ENCODE results near the gene POLD3.

The POLD3 gene, protein sequence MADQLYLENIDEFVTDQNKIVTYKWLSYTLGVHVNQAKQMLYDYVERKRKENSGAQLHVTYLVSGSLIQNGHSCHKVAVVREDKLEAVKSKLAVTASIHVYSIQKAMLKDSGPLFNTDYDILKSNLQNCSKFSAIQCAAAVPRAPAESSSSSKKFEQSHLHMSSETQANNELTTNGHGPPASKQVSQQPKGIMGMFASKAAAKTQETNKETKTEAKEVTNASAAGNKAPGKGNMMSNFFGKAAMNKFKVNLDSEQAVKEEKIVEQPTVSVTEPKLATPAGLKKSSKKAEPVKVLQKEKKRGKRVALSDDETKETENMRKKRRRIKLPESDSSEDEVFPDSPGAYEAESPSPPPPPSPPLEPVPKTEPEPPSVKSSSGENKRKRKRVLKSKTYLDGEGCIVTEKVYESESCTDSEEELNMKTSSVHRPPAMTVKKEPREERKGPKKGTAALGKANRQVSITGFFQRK

DNA sequence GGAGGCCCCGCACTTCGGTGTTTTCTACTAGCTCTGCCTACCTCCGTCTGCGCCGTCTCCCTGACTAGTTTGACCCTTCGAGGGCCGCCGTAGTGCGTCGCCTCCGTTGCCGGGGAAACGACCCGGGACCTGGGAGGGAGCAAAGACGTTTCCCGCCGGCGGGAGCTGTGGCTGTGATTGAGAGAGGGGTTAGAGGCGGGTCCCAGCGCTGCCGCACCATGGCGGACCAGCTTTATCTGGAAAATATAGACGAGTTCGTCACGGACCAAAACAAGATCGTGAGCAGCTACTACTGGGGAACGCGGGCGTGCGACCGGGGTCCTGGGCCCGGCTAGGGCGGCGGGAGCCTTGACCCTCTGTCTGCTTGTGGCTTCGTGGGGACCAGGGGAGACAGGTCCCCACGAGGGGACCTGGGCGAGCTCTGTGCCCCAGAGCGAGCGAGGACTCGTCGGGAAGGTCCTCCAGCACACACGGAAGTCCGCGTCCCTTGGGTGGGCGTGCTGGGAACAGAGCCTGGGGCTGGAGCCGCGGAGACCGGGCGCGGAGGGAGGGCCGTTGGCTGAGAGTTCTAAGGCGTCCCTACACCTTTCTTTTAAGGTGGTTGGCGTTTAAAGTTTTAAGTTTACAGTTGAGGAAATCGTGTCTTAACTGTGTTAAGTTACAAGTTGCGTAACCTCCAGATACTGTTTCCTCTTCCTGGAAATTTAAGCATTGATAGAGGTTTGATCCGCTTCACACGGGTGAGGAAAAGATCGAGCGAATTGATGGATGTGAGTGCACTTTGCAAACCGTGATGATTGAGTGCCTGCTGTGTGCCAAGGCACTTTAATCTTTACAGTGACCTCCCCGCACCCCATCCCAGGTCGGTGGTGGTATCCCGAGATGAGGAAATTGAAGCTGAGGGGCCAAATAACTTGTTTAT lies at the start of gene POLD3:
POLD3 (plus strand) TSS at position 142 of the 922 bp plus-strand sequence; CDS start at position 219, 77 bp downstream.
- peak within 1 kb of the TSS; percentile 62 to 99 (median 96) for H3K4me3 ChIP-seq
- H3K27ac ChIP-seq: peak within 1 kb of the TSS; percentile 56 to 96 (median 91)

DNA sequence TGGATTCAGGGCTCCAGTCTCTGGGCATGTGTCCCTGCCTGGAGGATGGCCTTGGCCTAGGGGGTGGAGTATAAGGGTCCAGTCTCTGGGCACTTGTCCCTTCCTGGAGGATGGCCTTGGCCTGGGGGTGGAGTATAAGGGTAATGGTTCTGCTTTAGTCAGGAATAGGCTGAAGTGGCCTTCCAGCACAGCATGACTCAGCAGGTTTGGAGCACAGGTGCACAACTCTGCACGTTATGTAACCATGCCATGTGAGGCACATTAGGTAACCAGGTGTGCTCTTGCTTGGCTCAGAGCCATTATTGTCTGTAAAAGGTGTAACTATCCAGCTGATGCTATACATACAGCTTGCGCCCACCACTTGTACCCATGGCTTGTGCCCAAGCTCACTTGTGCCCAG lies 48.4 kb upstream of the POLD3 start:
- Histone ChIP-seq H3K27ac (no peak overlapping the region), H3K4me3 (no peak overlapping the region)

DNA sequence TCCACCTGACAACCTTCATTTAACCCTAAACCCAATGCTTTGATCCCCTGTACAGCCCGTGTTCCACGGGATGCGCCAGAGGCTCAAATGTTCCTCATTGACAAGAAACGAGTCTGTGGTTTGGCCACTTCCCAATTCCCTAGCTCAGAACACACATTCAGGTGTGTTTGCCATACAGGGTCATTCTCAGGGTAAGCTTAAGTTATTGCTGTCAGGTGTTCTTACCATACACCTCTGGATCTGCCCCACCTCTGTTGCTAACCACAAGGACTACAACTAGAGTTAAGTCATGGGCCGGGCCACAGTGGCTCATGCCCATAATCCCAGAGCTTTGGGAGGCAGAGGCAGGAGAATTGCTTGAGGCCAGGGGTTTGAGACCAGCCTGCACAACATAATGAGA lies 45.6 kb upstream of the POLD3 start:
- Histone ChIP-seq H3K27ac (no peak overlapping the region), H3K4me3 (no peak overlapping the region)

DNA sequence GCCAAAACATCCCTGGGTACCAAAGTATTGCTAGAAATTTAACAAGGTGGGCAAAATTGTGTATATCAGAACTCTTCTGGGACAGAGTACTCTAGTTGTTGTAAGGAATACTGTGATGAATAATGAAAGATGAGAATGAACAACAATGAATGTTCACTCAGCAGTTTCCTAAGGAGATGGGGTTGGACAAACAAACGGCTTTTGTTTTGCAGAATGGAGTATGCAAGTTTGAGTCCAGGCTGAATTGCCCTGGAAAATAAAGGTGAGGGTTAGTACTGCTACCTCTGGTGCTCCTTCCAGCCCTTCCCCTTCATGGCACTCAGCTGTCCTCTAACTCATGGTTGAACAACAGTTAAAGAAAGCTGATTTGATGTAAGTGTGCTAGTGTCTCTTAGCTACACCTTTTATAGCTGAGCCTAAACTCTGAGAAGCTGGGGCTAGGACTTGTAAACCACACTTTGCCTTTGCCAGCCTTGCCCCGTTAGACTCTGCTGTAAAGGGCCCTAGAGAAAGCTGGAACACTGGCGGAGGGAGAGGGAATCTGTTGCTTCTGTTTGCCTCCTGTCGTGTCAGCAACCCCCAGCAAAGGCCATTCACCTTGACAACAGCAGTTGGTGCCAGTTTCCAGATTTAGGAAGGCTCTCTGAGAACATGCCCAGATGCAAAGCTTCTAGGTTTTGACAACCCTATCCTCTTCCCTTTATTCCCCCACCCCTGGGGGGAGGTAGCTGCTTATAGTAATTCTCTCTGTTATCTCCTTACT lies 41.2 kb upstream of the POLD3 start:
- Histone ChIP-seq H3K27ac (no peak overlapping the region), H3K4me3 (no peak overlapping the region)

DNA sequence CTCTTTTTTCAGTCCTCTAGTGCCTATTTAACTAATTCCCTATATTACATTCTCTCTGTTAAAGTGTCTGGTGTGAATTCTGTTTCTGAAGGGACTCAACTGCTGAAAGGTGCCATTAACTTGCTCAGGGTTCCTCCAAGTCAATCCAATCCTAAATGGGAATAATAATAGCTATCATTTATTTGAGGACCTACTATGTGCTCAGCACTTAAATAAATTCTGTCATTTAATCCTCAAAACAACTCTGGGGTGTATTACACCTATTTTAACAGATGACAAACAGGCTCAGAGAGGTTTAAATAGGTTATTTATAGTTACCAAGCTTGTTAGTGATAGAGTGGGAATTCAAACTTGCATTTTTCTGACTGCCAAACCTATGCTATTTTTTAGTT lies 40.6 kb upstream of the POLD3 start:
- Histone ChIP-seq H3K27ac (no peak overlapping the region), H3K4me3 (no peak overlapping the region)

DNA sequence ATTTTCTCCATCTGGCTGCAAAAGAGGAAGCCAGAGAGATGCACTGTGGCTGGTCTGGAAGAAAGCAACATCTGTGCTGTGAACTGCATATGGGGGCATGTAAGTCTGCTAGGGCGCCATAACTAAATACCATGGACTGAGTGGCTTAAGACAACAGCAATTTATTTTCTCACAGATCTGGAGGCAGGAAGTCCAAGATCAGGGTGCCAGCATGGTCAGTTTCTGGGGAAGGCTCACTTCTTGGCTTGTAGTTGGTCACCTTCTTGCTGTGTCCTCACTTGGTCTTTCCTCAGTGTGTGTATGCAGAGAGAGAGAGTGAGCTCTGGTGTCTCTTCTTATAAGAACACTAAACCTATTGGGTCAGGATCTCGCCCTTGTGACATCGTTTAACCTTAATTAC lies 34.9 kb upstream of the POLD3 start:
- no peak overlapping the region for H3K4me3 ChIP-seq
- no peak overlapping the region for H3K27ac ChIP-seq

DNA sequence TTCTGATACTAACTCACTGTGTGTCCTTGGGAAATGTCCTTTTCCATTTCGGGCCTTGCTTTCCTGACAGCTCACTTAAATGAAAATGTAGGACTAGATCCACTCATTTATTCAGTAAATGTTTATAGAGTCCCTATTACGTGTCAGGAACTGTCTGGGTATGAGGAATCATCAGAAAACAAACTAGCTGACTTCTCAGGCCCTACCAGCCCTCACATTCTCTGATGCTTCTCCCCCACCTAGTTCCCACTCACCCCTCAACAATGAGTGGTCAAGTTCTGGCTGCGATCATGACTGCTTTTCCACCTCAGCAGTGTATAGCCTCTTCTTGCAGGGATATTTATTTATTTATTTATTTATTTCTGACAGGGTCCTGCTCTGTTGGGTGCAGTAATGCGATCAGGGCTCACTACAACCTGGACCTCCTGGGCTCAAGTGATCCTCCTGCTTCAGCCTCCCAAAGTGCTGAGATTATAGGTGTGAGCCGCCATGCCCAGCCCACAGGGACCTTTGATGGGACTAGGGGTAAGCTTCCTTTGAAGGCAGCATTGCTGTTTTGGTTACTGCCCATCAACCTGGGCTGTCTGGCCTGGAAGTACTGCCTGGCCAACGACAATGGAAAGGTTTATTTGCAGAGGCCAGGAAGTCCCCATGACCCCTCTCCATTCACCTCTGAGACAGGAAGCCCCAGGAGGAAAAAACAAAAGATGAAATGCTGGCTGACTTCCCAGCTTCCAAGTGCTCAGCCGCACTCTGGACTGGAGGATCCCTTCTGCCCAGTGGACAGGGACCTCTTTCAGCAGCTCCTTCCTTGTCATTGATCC lies 33.1 kb upstream of the POLD3 start:
- Histone ChIP-seq H3K27ac (peak overlapping the region in 1 of 21 experiments; percentile 21), H3K4me3 (no peak overlapping the region)

DNA sequence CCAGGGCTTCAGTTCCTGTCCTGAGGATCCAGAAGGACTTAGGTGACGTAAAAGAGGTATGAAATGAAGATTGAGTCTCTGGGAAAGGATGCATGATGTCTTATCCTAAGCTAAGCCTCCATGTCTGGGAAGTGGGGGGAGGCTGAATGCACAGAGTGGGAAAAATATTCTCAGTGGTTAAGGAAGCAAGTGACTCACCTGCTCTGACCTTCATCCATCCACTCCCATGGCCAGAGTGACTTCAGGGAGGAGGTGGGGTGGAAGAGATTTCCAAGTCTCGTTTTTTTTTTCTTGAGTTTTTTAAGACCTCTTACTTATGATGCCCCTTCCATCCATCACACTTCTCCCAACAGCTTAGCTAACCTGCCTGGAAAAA lies 32.5 kb upstream of the POLD3 start:
- no peak overlapping the region for H3K27ac ChIP-seq
- no peak overlapping the region for H3K4me3 ChIP-seq

DNA sequence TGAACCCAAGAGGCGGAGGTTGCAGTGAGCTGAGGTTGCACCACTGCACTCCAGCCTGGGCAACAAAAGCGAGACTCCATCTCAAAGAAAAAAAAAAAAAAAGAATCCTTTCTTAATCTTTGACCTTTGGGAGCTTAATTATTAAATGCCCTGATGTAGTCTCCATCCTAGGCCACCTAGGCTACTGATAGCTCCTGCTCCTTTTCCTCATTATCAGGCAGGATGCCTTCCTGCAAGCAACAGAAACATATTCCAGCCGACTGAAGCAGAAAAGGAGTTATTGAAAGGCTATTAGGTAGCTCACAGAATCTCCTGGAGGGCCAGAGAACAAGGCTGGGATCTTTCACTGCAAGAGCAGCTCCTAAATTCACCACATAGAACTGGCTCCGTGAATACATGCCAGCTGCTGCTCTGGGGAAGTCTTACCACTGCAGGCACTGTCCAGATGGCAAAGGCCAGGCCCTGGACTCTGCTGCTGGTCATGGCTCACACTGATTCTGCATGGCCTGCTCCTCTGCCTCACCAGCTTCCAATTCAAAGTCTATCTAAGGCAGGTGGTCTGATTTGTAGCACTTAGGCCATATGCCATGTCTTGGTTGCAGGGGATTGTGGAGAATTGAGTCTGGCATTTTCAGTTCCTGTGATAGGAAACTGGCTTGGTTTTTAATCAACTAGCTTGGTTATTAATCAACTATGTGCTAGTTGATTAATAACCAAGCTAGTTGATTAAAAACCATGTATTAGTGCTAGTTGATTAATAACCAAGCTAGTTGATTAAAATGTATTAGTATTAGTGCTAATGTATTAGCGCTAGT lies 26.0 kb upstream of the POLD3 start:
- Histone ChIP-seq H3K4me3 (no peak overlapping the region), H3K27ac (no peak overlapping the region)

DNA sequence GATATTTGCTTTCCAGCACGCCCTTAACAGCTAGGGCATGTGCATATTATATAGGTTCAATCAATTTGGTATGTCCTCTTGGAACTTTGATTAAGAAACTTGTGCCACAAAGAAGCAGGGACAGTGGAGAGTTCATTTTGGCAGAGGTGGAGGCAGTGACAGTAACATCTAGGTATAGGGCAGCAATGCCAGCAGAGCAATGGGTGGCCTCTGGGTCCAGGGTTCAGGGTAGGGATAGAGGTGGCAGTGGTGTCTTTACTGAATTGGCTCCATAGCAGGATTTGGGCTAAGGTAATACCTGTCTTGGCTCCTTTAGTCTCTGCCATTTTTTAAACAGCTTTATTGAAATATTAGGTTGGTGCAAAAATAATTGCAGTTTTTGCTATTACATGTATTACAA lies 24.4 kb upstream of the POLD3 start:
- H3K27ac ChIP-seq: no peak overlapping the region
- H3K4me3 ChIP-seq: no peak overlapping the region

DNA sequence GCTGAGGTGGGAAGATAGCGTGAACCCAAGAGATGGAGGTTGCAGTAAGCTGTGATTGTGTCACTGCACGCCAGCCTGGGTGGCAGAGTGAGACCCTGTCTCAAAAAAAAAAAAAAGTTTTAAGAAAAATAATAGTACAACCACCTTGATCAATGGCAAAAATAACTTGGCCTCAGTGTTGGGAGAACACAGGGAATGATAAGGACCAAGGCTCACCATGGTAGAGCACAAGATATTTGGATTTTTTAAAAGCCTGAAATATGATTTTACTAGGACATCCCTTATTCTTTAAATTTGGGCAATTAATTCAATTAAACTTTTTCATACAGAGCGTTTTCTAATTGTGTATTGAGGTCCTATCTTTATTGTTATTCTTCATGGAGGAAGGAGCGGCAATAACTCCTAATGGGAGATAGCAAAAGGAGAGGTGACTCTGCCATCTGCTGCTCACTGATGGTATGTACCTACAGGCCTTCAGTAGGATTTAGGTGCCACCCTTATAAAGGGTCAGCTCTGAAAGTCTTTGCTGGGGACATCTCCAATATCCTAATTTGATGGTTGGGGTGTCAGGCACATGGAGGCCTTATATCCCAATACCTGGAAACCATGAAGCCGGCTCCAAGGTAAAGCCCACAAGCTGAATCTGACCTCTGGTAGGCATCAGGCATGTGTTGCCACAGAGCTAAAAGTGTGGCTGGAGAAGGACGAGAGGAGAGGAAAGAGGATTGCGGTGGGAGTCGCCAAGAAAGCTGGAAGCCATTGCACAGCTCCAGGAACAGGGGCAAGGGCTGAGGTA lies 21.9 kb upstream of the POLD3 start:
- Histone ChIP-seq H3K27ac (no peak overlapping the region), H3K4me3 (no peak overlapping the region)

DNA sequence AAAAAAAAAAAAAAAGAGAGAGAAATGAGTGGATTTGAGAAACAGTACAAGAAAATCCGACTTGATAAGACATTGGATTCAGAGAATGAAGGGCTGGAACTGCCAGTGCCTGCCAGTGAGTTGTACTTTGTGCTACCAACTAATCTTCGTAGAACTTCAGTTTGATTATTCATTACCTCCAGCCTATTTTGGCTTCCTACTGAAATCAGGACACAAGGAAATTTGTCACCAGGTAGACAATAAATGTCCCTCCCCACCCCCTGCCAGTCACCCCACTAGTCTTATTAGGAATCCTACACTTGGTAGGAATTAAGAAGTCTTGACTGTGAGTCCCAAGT lies 21.4 kb upstream of the POLD3 start:
- Histone ChIP-seq H3K27ac (no peak overlapping the region), H3K4me3 (no peak overlapping the region)

DNA sequence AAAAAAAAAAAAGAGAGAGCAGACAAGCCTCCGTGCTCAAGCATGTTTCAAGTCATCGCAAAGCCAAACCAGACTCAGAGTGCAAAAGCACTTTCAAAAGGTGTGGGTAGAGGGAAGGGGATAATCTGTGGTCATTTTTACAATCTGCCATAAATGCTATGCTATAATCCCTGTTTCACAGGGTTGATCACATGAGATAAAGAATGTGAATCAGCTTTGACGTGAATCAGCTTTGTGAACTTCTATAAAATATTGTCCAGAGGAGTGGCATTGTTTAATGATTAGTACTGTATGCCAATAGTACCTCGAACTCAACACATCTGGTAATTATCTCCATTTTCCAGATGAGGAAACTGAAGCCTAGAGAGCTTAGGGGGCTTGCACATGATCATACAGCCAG lies 20.0 kb upstream of the POLD3 start:
- Histone ChIP-seq H3K27ac (no peak overlapping the region), H3K4me3 (no peak overlapping the region)

DNA sequence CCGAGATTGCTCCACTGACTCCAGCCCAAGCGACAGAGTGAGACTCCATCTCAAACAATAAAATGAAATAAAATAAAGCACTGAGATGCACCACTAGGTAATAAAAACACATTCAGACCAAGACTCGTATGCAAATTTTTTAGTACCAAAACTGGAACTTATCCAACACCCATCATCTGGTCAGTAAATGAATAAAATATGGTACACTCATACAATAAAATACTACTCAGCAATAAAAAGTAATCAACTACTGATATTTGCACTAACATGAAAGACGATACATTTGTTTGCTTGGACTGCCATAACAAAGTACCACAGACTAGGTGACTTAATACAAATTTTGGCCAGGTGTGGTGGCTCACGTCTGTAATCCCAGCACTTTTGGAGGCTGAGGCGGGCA lies 17.8 kb upstream of the POLD3 start:
- H3K4me3 ChIP-seq: no peak overlapping the region
- no peak overlapping the region for H3K27ac ChIP-seq

DNA sequence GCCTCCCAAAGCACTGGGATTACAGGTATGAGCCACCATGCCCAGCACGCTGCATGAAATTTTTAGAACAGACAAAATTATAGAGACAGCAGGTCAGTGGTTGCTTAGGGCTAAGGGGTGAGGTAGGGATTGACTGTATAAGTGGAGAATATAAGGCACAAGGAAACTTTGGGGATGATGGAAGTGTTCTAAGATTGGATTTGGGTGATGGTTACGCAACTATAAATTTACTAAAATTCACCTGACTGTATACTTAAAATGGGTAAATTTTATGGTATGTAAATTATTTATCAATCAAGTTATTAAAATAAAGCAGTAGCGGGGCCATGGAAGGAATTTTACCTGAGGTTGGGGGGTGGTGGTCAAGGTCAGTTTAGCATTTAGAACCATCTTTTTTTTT lies 16.4 kb upstream of the POLD3 start:
- Histone ChIP-seq H3K4me3 (no peak overlapping the region), H3K27ac (no peak overlapping the region)

DNA sequence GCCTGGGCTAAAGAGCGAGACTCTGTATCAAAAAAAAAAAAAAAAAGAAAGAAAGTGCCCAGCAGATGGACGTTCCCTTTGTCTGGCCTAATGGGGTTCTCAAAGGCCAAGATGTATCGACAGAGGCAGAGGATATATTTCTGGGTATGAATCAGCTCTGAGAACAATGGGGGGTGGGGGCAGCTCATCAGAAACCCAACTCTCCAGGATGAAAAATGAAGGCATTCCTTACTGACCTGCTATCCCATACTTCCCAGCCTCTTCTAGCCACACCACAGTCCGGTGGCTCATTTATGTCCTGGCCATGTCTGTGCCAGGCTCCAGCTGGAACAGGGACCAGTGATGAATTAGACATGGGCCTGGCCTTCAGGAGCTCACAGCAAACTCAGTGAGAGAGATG lies 15.2 kb upstream of the POLD3 start:
- H3K4me3 ChIP-seq: no peak overlapping the region
- no peak overlapping the region for H3K27ac ChIP-seq

DNA sequence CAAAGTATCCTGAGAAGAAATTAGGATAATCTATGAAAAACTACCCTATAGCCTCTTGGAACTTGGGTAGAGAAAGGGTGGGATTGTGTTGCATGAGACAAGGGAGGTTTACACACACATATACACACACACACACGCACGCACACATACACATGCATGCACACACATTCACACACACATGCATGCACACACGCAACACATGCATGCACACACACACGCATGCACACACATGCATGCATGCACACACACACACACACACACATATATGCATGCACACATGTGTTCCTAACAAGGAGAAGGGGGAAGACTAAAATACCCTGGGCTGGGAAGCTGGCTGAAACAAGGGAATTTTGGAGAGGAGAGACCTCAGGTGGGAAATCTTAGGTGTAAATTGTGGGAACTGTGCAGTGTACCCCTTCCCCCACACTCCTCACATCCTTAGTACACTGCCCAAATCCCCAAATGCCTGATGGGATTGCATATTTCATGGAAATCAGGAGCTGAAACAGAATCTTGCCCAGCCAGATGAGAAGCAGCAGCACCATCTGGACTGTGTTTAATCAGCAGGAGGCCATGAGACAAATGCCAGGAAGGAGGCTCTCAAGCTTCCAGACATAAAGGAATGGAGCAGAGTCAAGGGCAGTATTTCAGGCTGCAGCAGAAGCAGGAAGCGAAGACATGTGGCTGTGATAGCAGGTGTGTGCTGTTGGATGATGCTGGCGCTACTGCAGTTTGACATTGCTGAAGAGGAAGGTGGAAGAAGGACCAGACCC lies 14.6 kb upstream of the POLD3 start:
- no peak overlapping the region for H3K27ac ChIP-seq

More for the DNA sequence above, 14.6 kb upstream of the POLD3 start:
- no peak overlapping the region for H3K4me3 ChIP-seq
